Urinary bladder (tissue), 4 donors: ENCODE measurements around the gene PTPRD. TPM values are rescaled to one million over a fixed set of nuclear protein-coding genes. Genes with fewer than 3 reads are reported as not detected.

Experiments used
- DNase-seq: peaks from one replicate; pipeline ENCODE4 v3.0.0-alpha.2; 2015; ENCODE audit errors: extremely low spot score
- H3K27ac ChIP-seq: one replicate; pipeline ENCODE4 v1.5.1; 2013; ENCODE audit warnings: low read depth, mild to moderate bottlenecking, moderate library complexity
- H3K36me3 ChIP-seq: one replicate; pipeline ENCODE4 v1.6.1; 2013; ENCODE audit warnings: mild to moderate bottlenecking, moderate library complexity; ENCODE audit not compliant: insufficient read depth
- H3K4me1 ChIP-seq: one replicate; pipeline ENCODE4 v1.6.1; 2013; ENCODE audit warnings: mild to moderate bottlenecking, moderate library complexity; ENCODE audit not compliant: insufficient read depth
- H3K4me3 ChIP-seq: one replicate; pipeline ENCODE4 v1.5.1; 2013; ENCODE audit warnings: low read depth, low read length
- WGBS: extraction: QIAGEN DNeasy Blood & Tissue Kit; methylation state at CpG from one replicate; pipeline ENCODE4 v1.1.7; 2013; 5-methylcytosine and 5-hydroxymethylcytosine counted together
- polyA plus RNA-seq: library from polyadenylated mRNA; stranded (reverse); fragments of 200-250 nt; gene quantifications from one replicate; pipeline ENCODE4 v1.2.3, GENCODE V29; 2013
- total RNA-seq: library from RNA; depleted of rRNA; stranded (reverse); fragments of >200 nt; gene quantifications from one replicate; pipeline ENCODE4 v1.2.3, GENCODE V29; 2014
- donor health status: healthy with polysubstance abuse.
- donor health status: healthy.

Gene PTPRD
- total and polyA plus RNA-seq, 2 donors: 7.3 to 210 TPM

- DNase-seq: no peak
- no peaks in the 10 kb centered on the region for H3K36me3 ChIP-seq
- no peak overlapping the region for H3K27ac ChIP-seq
- H3K4me3 ChIP-seq: no peak overlapping the region
- WGBS: 46% methylated on average over 2 of the region's 2 CpGs
- H3K4me1 ChIP-seq: no peaks in the 10 kb centered on the region
Observed at GRCh38 chr9:10242255-10242654, 370.5 kb downstream of the PTPRD start.

GRCh38 chr9:10238087-10238486 is 374.7 kb downstream of the PTPRD start:
- Histone ChIP-seq H3K4me3 (no peak overlapping the region), H3K27ac (no peak overlapping the region), H3K4me1 (no peaks in the 10 kb centered on the region), H3K36me3 (no peaks in the 10 kb centered on the region)
- 78% methylated on average over 1 of the region's 1 CpG for WGBS
- no peak for DNase-seq

GRCh38 chr9:10237584-10237983 is 375.2 kb downstream of the PTPRD start:
- Histone ChIP-seq H3K4me1 (no peaks in the 10 kb centered on the region), H3K36me3 (no peaks in the 10 kb centered on the region)
- no peak for DNase-seq

GRCh38 chr9:10236161-10236560 is 376.6 kb downstream of the PTPRD start:
- H3K27ac ChIP-seq: no peak overlapping the region
- 64% methylated on average over 2 of the region's 2 CpGs for WGBS
- H3K4me1 ChIP-seq: no peaks in the 10 kb centered on the region
- H3K36me3 ChIP-seq: no peaks in the 10 kb centered on the region
- no peak overlapping the region for H3K4me3 ChIP-seq
- DNase-seq: no peak

More at GRCh38 chr9:10237584-10237983, 375.2 kb downstream of the PTPRD start:
- Histone ChIP-seq H3K4me3 (no peak overlapping the region), H3K27ac (no peak overlapping the region)

- no peak for DNase-seq
- Histone ChIP-seq H3K4me3 (no peak overlapping the region), H3K27ac (no peak overlapping the region), H3K36me3 (no peaks in the 10 kb centered on the region), H3K4me1 (no peaks in the 10 kb centered on the region)
- 87% methylated on average over 5 of the region's 5 CpGs for WGBS
Observed at GRCh38 chr9:10235376-10235775, 377.4 kb downstream of the PTPRD start.

- Histone ChIP-seq H3K4me1 (no peaks in the 10 kb centered on the region), H3K27ac (no peak overlapping the region), H3K36me3 (no peaks in the 10 kb centered on the region), H3K4me3 (no peak overlapping the region)
- 27% methylated on average over 3 of the region's 3 CpGs for WGBS
- DNase-seq: no peak
Observed at GRCh38 chr9:10232352-10232930, 380.4 kb downstream of the PTPRD start.

GRCh38 chr9:10230512-10230911 is 382.3 kb downstream of the PTPRD start:
- no peak for DNase-seq
- Histone ChIP-seq H3K4me1 (no peaks in the 10 kb centered on the region), H3K36me3 (no peaks in the 10 kb centered on the region), H3K27ac (no peak overlapping the region), H3K4me3 (no peak overlapping the region)
- WGBS: 79% methylated on average over 2 of the region's 2 CpGs

- H3K36me3 ChIP-seq: no peaks in the 10 kb centered on the region
- 36% methylated on average over 1 of the region's 1 CpG for WGBS
- H3K27ac ChIP-seq: no peak overlapping the region
- no peak overlapping the region for H3K4me3 ChIP-seq
- H3K4me1 ChIP-seq: no peaks in the 10 kb centered on the region
- no peak for DNase-seq
Observed at GRCh38 chr9:10228082-10228481, 384.7 kb downstream of the PTPRD start.

GRCh38 chr9:10226996-10227395 is 385.8 kb downstream of the PTPRD start:
- Histone ChIP-seq H3K4me3 (no peak overlapping the region), H3K4me1 (no peaks in the 10 kb centered on the region), H3K27ac (no peak overlapping the region), H3K36me3 (no peaks in the 10 kb centered on the region)
- no peak for DNase-seq
- WGBS: 67% methylated on average over 4 of the region's 4 CpGs

GRCh38 chr9:10212702-10213101 is 400.1 kb downstream of the PTPRD start:
- Histone ChIP-seq H3K27ac (no peak overlapping the region), H3K36me3 (no peaks in the 10 kb centered on the region), H3K4me3 (no peak overlapping the region), H3K4me1 (no peaks in the 10 kb centered on the region)
- WGBS: 59% methylated on average over 3 of the region's 3 CpGs
- DNase-seq: no peak

GRCh38 chr9:10208691-10209069 is 404.1 kb downstream of the PTPRD start:
- H3K4me3 ChIP-seq: no peak overlapping the region
- no peak for DNase-seq
- no peaks in the 10 kb centered on the region for H3K36me3 ChIP-seq
- 79% methylated on average over 3 of the region's 3 CpGs for WGBS
- no peak overlapping the region for H3K27ac ChIP-seq
- H3K4me1 ChIP-seq: no peaks in the 10 kb centered on the region

- WGBS: 54% methylated on average over 1 of the region's 1 CpG
- H3K4me3 ChIP-seq: no peak overlapping the region
- H3K36me3 ChIP-seq: no peaks in the 10 kb centered on the region
- DNase-seq: no peak
- H3K27ac ChIP-seq: no peak overlapping the region
- no peaks in the 10 kb centered on the region for H3K4me1 ChIP-seq
Observed at GRCh38 chr9:10204276-10204675, 408.5 kb downstream of the PTPRD start.

GRCh38 chr9:10173561-10173960 is 439.2 kb downstream of the PTPRD start:
- DNase-seq: no peak
- Histone ChIP-seq H3K4me3 (no peak overlapping the region), H3K36me3 (no peaks in the 10 kb centered on the region), H3K27ac (no peak overlapping the region), H3K4me1 (no peaks in the 10 kb centered on the region)
- WGBS: 73% methylated on average over 1 of the region's 1 CpG

- Histone ChIP-seq H3K36me3 (no peaks in the 10 kb centered on the region), H3K4me1 (no peaks in the 10 kb centered on the region), H3K27ac (no peak overlapping the region), H3K4me3 (no peak overlapping the region)
- WGBS: 57% methylated on average over 2 of the region's 2 CpGs
- DNase-seq: no peak
Observed at GRCh38 chr9:10172476-10172875, 440.3 kb downstream of the PTPRD start.

GRCh38 chr9:10168241-10168640 is 444.6 kb downstream of the PTPRD start:
- Histone ChIP-seq H3K4me3 (no peak overlapping the region), H3K4me1 (no peaks in the 10 kb centered on the region), H3K27ac (no peak overlapping the region), H3K36me3 (no peaks in the 10 kb centered on the region)
- no peak for DNase-seq
- WGBS: 38% methylated on average over 1 of the region's 1 CpG
